Measurements from ENCODE around the gene USP4.

Gene USP4

GRCh38 chr3:49263159-49263889, 76.5 kb downstream of the USP4 start:
- Histone ChIP-seq H3K4me1 (ENCODE audit: insufficient read depth, insufficient read length) (peaks cover 3% of the 10 kb centered on the region), H3K27me3 (ENCODE audit: insufficient read depth, insufficient read length) (no peaks in the 10 kb centered on the region), H3K9me3 (ENCODE audit: insufficient read depth, low read length) (no peaks in the 10 kb centered on the region), H3K4me3 (ENCODE audit: insufficient read length, low read depth) (no peak overlapping the region), H3K9ac (ENCODE audit: insufficient read length, low read depth) (no peak overlapping the region), H3K36me3 (ENCODE audit: insufficient read depth, insufficient read length, low read length) (peaks cover 3% of the 10 kb centered on the region)
- TF ChIP-seq YY1 (IDR thresholded peaks at IDR 0.05; ENCODE audit: insufficient read depth, insufficient read length) (no peak), ZNF274 (IDR thresholded peaks at IDR 0.05; ENCODE audit: low read depth, low read length) (no peak), SUZ12 (IDR thresholded peaks at IDR 0.05; ENCODE audit: extremely low read depth, insufficient read depth, insufficient read length) (no peak)
- DNase-seq (ENCODE audit: low read depth, low spot score): no peak

- TF ChIP-seq YY1 (IDR thresholded peaks at IDR 0.05; ENCODE audit: insufficient read depth, insufficient read length) (no peak), SUZ12 (IDR thresholded peaks at IDR 0.05; ENCODE audit: extremely low read depth, insufficient read depth, insufficient read length) (no peak), ZNF274 (IDR thresholded peaks at IDR 0.05; ENCODE audit: low read depth, low read length) (no peak)
- Histone ChIP-seq H3K27me3 (ENCODE audit: insufficient read depth, insufficient read length) (no peaks in the 10 kb centered on the region), H3K9me3 (ENCODE audit: insufficient read depth, low read length) (no peaks in the 10 kb centered on the region), H3K36me3 (ENCODE audit: insufficient read depth, insufficient read length, low read length) (peaks cover 24% of the 10 kb centered on the region), H3K4me1 (ENCODE audit: insufficient read depth, insufficient read length) (peaks cover 1% of the 10 kb centered on the region), H3K4me3 (ENCODE audit: insufficient read length, low read depth) (no peak overlapping the region), H3K9ac (ENCODE audit: insufficient read length, low read depth) (no peak overlapping the region)
- DNase-seq (ENCODE audit: low read depth, low spot score): no peak
Measured at GRCh38 chr3:49260806-49261324, 79.0 kb downstream of the USP4 start.

- Histone ChIP-seq H3K4me1 (ENCODE audit: insufficient read depth, insufficient read length) (no peaks in the 10 kb centered on the region), H3K9ac (ENCODE audit: insufficient read length, low read depth) (no peak overlapping the region), H3K4me3 (ENCODE audit: insufficient read length, low read depth) (no peak overlapping the region), H3K36me3 (ENCODE audit: insufficient read depth, insufficient read length, low read length) (peaks cover 29% of the 10 kb centered on the region), H3K27me3 (ENCODE audit: insufficient read depth, insufficient read length) (no peaks in the 10 kb centered on the region), H3K9me3 (ENCODE audit: insufficient read depth, low read length) (no peaks in the 10 kb centered on the region)
- no peak for DNase-seq (ENCODE audit: low read depth, low spot score)
- TF ChIP-seq SUZ12 (IDR thresholded peaks at IDR 0.05; ENCODE audit: extremely low read depth, insufficient read depth, insufficient read length): no peak
Measured at GRCh38 chr3:49257187-49257586, 82.7 kb downstream of the USP4 start.

- Histone ChIP-seq H3K9ac (ENCODE audit: insufficient read length, low read depth) (no peak overlapping the region), H3K27me3 (ENCODE audit: insufficient read depth, insufficient read length) (no peaks in the 10 kb centered on the region), H3K36me3 (ENCODE audit: insufficient read depth, insufficient read length, low read length) (peaks cover 27% of the 10 kb centered on the region), H3K4me1 (ENCODE audit: insufficient read depth, insufficient read length) (no peaks in the 10 kb centered on the region), H3K4me3 (ENCODE audit: insufficient read length, low read depth) (no peak overlapping the region), H3K9me3 (ENCODE audit: insufficient read depth, low read length) (no peaks in the 10 kb centered on the region)
- DNase-seq (ENCODE audit: low read depth, low spot score): no peak
- TF ChIP-seq ZNF274 (IDR thresholded peaks at IDR 0.05; ENCODE audit: low read depth, low read length): no peak
- TF ChIP-seq YY1 (IDR thresholded peaks at IDR 0.05; ENCODE audit: insufficient read depth, insufficient read length): no peak
- no peak for TF ChIP-seq SUZ12 (IDR thresholded peaks at IDR 0.05; ENCODE audit: extremely low read depth, insufficient read depth, insufficient read length)
Measured at GRCh38 chr3:49255718-49256511, 83.9 kb downstream of the USP4 start.

- no peaks in the 10 kb centered on the region for H3K27me3 ChIP-seq (ENCODE audit: insufficient read depth, insufficient read length)
- no peak overlapping the region for H3K4me3 ChIP-seq (ENCODE audit: insufficient read length, low read depth)
- DNase-seq (ENCODE audit: low read depth, low spot score): no peak
- no peaks in the 10 kb centered on the region for H3K9me3 ChIP-seq (ENCODE audit: insufficient read depth, low read length)
- TF ChIP-seq ZNF274 (IDR thresholded peaks at IDR 0.05; ENCODE audit: low read depth, low read length): no peak
- TF ChIP-seq YY1 (IDR thresholded peaks at IDR 0.05; ENCODE audit: insufficient read depth, insufficient read length): no peak
- no peak for TF ChIP-seq SUZ12 (IDR thresholded peaks at IDR 0.05; ENCODE audit: extremely low read depth, insufficient read depth, insufficient read length)
- H3K9ac ChIP-seq (ENCODE audit: insufficient read length, low read depth): no peak overlapping the region
- no peaks in the 10 kb centered on the region for H3K4me1 ChIP-seq (ENCODE audit: insufficient read depth, insufficient read length)
- H3K36me3 ChIP-seq (ENCODE audit: insufficient read depth, insufficient read length, low read length): peaks cover 28% of the 10 kb centered on the region
Measured at GRCh38 chr3:49255112-49255511, 84.7 kb downstream of the USP4 start.

GRCh38 chr3:49253512-49253911, 86.3 kb downstream of the USP4 start:
- H3K9me3 ChIP-seq (ENCODE audit: insufficient read depth, low read length): no peaks in the 10 kb centered on the region
- no peak overlapping the region for H3K9ac ChIP-seq (ENCODE audit: insufficient read length, low read depth)
- H3K4me1 ChIP-seq (ENCODE audit: insufficient read depth, insufficient read length): no peaks in the 10 kb centered on the region
- H3K27me3 ChIP-seq (ENCODE audit: insufficient read depth, insufficient read length): no peaks in the 10 kb centered on the region
- TF ChIP-seq SUZ12 (IDR thresholded peaks at IDR 0.05; ENCODE audit: extremely low read depth, insufficient read depth, insufficient read length) (no peak), YY1 (IDR thresholded peaks at IDR 0.05; ENCODE audit: insufficient read depth, insufficient read length) (no peak), ZNF274 (IDR thresholded peaks at IDR 0.05; ENCODE audit: low read depth, low read length) (no peak)
- no peak overlapping the region for H3K4me3 ChIP-seq (ENCODE audit: insufficient read length, low read depth)
- H3K36me3 ChIP-seq (ENCODE audit: insufficient read depth, insufficient read length, low read length): peaks cover 40% of the 10 kb centered on the region
- no peak for DNase-seq (ENCODE audit: low read depth, low spot score)

- TF ChIP-seq YY1 (IDR thresholded peaks at IDR 0.05; ENCODE audit: insufficient read depth, insufficient read length) (no peak), ZNF274 (IDR thresholded peaks at IDR 0.05; ENCODE audit: low read depth, low read length) (no peak), SUZ12 (IDR thresholded peaks at IDR 0.05; ENCODE audit: extremely low read depth, insufficient read depth, insufficient read length) (no peak)
- DNase-seq (ENCODE audit: low read depth, low spot score): no peak
- Histone ChIP-seq H3K36me3 (ENCODE audit: insufficient read depth, insufficient read length, low read length) (peaks cover 28% of the 10 kb centered on the region), H3K4me1 (ENCODE audit: insufficient read depth, insufficient read length) (no peaks in the 10 kb centered on the region), H3K9me3 (ENCODE audit: insufficient read depth, low read length) (no peaks in the 10 kb centered on the region), H3K27me3 (ENCODE audit: insufficient read depth, insufficient read length) (no peaks in the 10 kb centered on the region), H3K4me3 (ENCODE audit: insufficient read length, low read depth) (no peak overlapping the region), H3K9ac (ENCODE audit: insufficient read length, low read depth) (no peak overlapping the region)
Measured at GRCh38 chr3:49248840-49249227, 91.0 kb downstream of the USP4 start.
